PC-9 (cell line): ENCODE results near the gene AGMO. TPM values are rescaled to one million over a fixed set of nuclear protein-coding genes. Genes with fewer than 3 reads are reported as not detected.

Source experiments
- BruUV-seq: library from RNA; stranded (reverse); fragments of 400-500 nt; replicated peaks from 2 replicates; lab custom pipeline; 2021; lab: Mats Ljungman, UMichigan
- CTCF ChIA-PET: fragments of 300-600 bp; sonication (Branson Sonifier 250); formaldehyde crosslinking; loops from one replicate; lab custom pipeline; 2022; ENCODE audit warnings: antibody characterized with exemption; lab: Charles Lee
- POLR2A ChIA-PET: fragments of 300-600 bp; sonication (Branson Sonifier 250); formaldehyde crosslinking; loops from one replicate; lab custom pipeline; 2022; ENCODE audit warnings: antibody characterized with exemption; ENCODE audit not compliant: unreplicated experiment; lab: Charles Lee
- DNase-seq, 2 experiments: peaks; one replicate each; pipeline versions ENCODE4 v3.0.0 to v3.0.0-alpha.2; 2015 to 2022; ENCODE audit warnings: mixed read lengths in 1 of 2
- H2AFZ ChIP-seq: fragments of 200-600 bp; sonication (generic); 2 replicates; pipeline ENCODE4 v1.8.1; 2017; ENCODE audit warnings: antibody characterized with exemption
- H3F3A ChIP-seq: fragments of 200-600 bp; sonication (generic); 2 replicates; pipeline ENCODE4 v1.8.1; 2017; ENCODE audit warnings: antibody characterized with exemption, mild to moderate bottlenecking, low read depth; ENCODE audit not compliant: insufficient read depth
- H3K27ac ChIP-seq: fragments of 200-600 bp; sonication (generic); 2 replicates; pipeline ENCODE4 v1.6.1; 2016; ENCODE audit warnings: mixed run types
- H3K27me3 ChIP-seq: fragments of 200-600 bp; sonication (generic); 2 replicates; pipeline ENCODE4 v1.6.1; 2016; ENCODE audit warnings: low read depth, mixed run types; ENCODE audit not compliant: insufficient read depth
- H3K36me3 ChIP-seq: fragments of 200-600 bp; sonication (generic); 2 replicates; pipeline ENCODE4 v1.6.1; 2016; ENCODE audit warnings: low read depth, mixed run types
- H3K4me1 ChIP-seq: fragments of 200-600 bp; sonication (generic); replicated peaks from 2 replicates; pipeline ENCODE4 v1.6.1; 2016; ENCODE audit warnings: mixed run types; ENCODE audit not compliant: insufficient read depth
- H3K4me2 ChIP-seq: fragments of 200-600 bp; sonication (generic); 2 replicates; pipeline ENCODE4 v1.6.1; 2017; ENCODE audit warnings: mixed run types
- H3K4me3 ChIP-seq: fragments of 200-600 bp; sonication (generic); 2 replicates; pipeline ENCODE4 v1.6.1; 2016; ENCODE audit warnings: mixed run types
- H3K79me2 ChIP-seq: fragments of 200-600 bp; sonication (generic); 2 replicates; pipeline ENCODE4 v1.6.1; 2017; ENCODE audit warnings: low read depth, mixed run types
- H3K9me2 ChIP-seq: fragments of 200-600 bp; sonication (generic); 2 replicates; pipeline ENCODE4 v1.8.1; 2017; ENCODE audit warnings: mild to moderate bottlenecking; ENCODE audit not compliant: insufficient read depth
- H3K9me3 ChIP-seq: fragments of 200-600 bp; sonication (generic); 2 replicates; pipeline ENCODE4 v1.8.1; 2016; ENCODE audit warnings: low read depth; ENCODE audit not compliant: insufficient read depth
- H4K20me1 ChIP-seq: fragments of 200-600 bp; sonication (generic); 2 replicates; pipeline ENCODE4 v1.8.1; 2017; ENCODE audit not compliant: insufficient read depth
- EZH2 ChIP-seq: fragments of 200-600 bp; sonication (generic); IDR thresholded peaks from 2 replicates; pipeline ENCODE4 v1.8.0; 2017; ENCODE audit warnings: antibody characterized with exemption, low read depth
- intact Hi-C: fragments of 100-400 bp; cut with micrococcal nuclease; formaldehyde crosslinking; loops from one replicate; pipeline ENCODE4 v1.10.0; 2022; ENCODE audit not compliant: unreplicated experiment
- total RNA-seq: library from RNA; stranded (reverse); gene quantifications from 2 replicates; pipeline ENCODE4 v1.2.3, GENCODE V29; 2021
- TF ChIP-seq, protein P1 (sequence below): fragments of 200-600 bp; sonication (generic); conservative IDR thresholded peaks from 2 replicates; pipeline ENCODE4 v1.6.1; 2017; ENCODE audit warnings: mixed run types, antibody characterized with exemption, mild to moderate bottlenecking, moderate library complexity

Gene AGMO
- total RNA-seq, 1 experiment from 2014 or later, result not detected

DNA sequence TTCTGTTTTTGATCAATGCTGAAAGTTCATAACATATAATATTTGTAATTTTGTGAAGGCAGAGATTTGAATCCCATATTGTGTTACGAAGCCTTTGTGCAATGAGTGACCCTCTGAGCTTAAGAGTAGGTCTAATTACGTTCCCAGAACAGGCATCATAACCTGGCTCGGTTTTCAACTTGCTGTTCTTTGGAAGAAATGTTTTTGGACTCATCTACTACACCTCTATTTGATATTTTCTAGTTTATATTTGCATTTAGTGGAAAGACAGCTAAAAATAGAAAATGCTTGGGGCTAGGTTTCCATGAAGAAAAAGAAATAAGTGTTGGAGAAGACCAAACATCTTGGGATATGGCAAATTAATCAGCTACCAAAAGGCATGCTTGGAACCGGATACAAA, 234.8 kb downstream of the AGMO start:
- TF ChIP-seq EZH2, result no peak
- Histone ChIP-seq H3F3A (no peaks in the 10 kb centered on the region), H3K4me2 (no peak overlapping the region), H3K36me3 (no peaks in the 10 kb centered on the region), H3K27me3 (no peaks in the 10 kb centered on the region), H2AFZ (no peak overlapping the region), H3K27ac (no peak overlapping the region), H3K9me2 (no peaks in the 10 kb centered on the region), H3K4me1 (no peaks in the 10 kb centered on the region), H3K4me3 (no peak overlapping the region), H3K79me2 (no peaks in the 10 kb centered on the region), H3K9me3 (no peaks in the 10 kb centered on the region), H4K20me1 (no peaks in the 10 kb centered on the region)
- DNase-seq, result no peak
- CTCF ChIA-PET, result interaction anchor here (0.6 kb wide), 1 partner anchor 180 kb away, joined by 3 read pairs; no protein-coding TSS in a partner anchor
- intact Hi-C loops, result loop anchor here (2.0 kb wide), 1 partner anchor 744 kb away; no protein-coding TSS in a partner anchor
- POLR2A ChIA-PET, result no interaction called here
- BruUV-seq, result no TSS peak

DNA sequence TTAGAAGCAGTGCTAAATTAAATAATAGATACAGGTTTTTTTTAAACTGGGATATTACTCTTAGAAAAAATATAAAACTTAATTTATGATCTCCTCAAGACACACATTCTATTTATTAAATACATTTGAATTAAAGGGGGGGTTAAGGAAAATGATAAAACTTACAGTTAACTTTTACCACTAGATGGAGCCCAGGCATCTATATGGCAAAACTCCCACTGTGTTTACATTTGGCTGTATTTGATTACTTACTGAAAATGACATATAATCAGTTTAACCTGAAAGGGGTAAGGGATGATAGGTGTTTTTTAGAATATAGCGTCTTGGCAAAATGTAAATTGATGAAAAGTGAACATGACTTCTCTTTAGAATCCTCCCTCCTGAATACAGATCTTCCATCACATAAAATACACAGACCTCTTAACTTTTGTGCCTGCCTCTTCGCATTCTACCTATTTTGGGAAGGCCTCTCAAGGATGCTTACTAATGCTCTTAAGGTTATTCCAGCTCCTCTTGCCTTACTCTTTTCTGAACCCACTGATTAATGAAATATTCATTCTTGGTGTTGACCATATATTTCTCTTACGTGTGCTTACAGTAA, 235.7 kb downstream of the AGMO start:
- no peaks in the 10 kb centered on the region for H3K79me2 ChIP-seq
- POLR2A ChIA-PET, result no interaction called here
- no peak overlapping the region for H3K4me3 ChIP-seq
- H3K27me3 ChIP-seq, result no peaks in the 10 kb centered on the region
- H3K9me2 ChIP-seq, result no peaks in the 10 kb centered on the region
- H3K4me1 ChIP-seq, result no peaks in the 10 kb centered on the region
- H4K20me1 ChIP-seq, result no peaks in the 10 kb centered on the region
- no peaks in the 10 kb centered on the region for H3K36me3 ChIP-seq
- TF ChIP-seq EZH2, result no peak
- TF ChIP-seq, protein P1, sequence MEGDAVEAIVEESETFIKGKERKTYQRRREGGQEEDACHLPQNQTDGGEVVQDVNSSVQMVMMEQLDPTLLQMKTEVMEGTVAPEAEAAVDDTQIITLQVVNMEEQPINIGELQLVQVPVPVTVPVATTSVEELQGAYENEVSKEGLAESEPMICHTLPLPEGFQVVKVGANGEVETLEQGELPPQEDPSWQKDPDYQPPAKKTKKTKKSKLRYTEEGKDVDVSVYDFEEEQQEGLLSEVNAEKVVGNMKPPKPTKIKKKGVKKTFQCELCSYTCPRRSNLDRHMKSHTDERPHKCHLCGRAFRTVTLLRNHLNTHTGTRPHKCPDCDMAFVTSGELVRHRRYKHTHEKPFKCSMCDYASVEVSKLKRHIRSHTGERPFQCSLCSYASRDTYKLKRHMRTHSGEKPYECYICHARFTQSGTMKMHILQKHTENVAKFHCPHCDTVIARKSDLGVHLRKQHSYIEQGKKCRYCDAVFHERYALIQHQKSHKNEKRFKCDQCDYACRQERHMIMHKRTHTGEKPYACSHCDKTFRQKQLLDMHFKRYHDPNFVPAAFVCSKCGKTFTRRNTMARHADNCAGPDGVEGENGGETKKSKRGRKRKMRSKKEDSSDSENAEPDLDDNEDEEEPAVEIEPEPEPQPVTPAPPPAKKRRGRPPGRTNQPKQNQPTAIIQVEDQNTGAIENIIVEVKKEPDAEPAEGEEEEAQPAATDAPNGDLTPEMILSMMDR, result peak; percentile 77
- H3K9me3 ChIP-seq, result no peaks in the 10 kb centered on the region
- CTCF ChIA-PET, result no interaction called here
- H3F3A ChIP-seq, result no peaks in the 10 kb centered on the region
- no peak overlapping the region for H3K4me2 ChIP-seq
- no peak for DNase-seq
- intact Hi-C loops, result loop anchor here (1.0 to 2.0 kb wide), 2 partner anchors 395 to 745 kb away; no protein-coding TSS in a partner anchor
- no peak overlapping the region for H3K27ac ChIP-seq
- BruUV-seq, result no TSS peak
- H2AFZ ChIP-seq, result no peak overlapping the region

GRCh38 chr7:15323550-15323949, 238.3 kb downstream of the AGMO start:
- H4K20me1 ChIP-seq, result no peaks in the 10 kb centered on the region
- no peaks in the 10 kb centered on the region for H3K4me1 ChIP-seq
- TF ChIP-seq, protein P1, result no peak
- TF ChIP-seq EZH2, result no peak
- no peak overlapping the region for H3K4me2 ChIP-seq
- no peaks in the 10 kb centered on the region for H3K9me3 ChIP-seq
- H3K27ac ChIP-seq, result no peak overlapping the region
- no peaks in the 10 kb centered on the region for H3K36me3 ChIP-seq
- no peaks in the 10 kb centered on the region for H3K27me3 ChIP-seq
- no peak overlapping the region for H2AFZ ChIP-seq
- intact Hi-C loops, result no loop called here
- POLR2A ChIA-PET, result no interaction called here
- no peak overlapping the region for H3K4me3 ChIP-seq
- CTCF ChIA-PET, result interaction anchor here (0.6 kb wide), 1 partner anchor 364 kb away, joined by 4 read pairs; no protein-coding TSS in a partner anchor
- no peaks in the 10 kb centered on the region for H3K79me2 ChIP-seq
- DNase-seq, result no peak
- BruUV-seq, result no TSS peak
- no peaks in the 10 kb centered on the region for H3F3A ChIP-seq
- H3K9me2 ChIP-seq, result no peaks in the 10 kb centered on the region

- ChIA-PET POLR2A (no interaction called here), CTCF (no interaction called here)
- H3K79me2 ChIP-seq, result no peaks in the 10 kb centered on the region
- no peaks in the 10 kb centered on the region for H3F3A ChIP-seq
- H4K20me1 ChIP-seq, result no peaks in the 10 kb centered on the region
- H3K27ac ChIP-seq, result no peak overlapping the region
- H3K4me2 ChIP-seq, result no peak overlapping the region
- H3K4me3 ChIP-seq, result no peak overlapping the region
- no peak for TF ChIP-seq EZH2
- TF ChIP-seq, protein P1, result no peak
- no peaks in the 10 kb centered on the region for H3K9me2 ChIP-seq
- no peaks in the 10 kb centered on the region for H3K27me3 ChIP-seq
- no TSS peak for BruUV-seq
- no peak for DNase-seq
- H3K9me3 ChIP-seq, result no peaks in the 10 kb centered on the region
- H3K4me1 ChIP-seq, result no peaks in the 10 kb centered on the region
- intact Hi-C loops, result no loop called here
- no peaks in the 10 kb centered on the region for H3K36me3 ChIP-seq
- no peak overlapping the region for H2AFZ ChIP-seq
These were observed 244.6 kb downstream of the AGMO start for GRCh38 chr7:15317215-15317614.
